Subcutaneous abdominal adipose tissue (tissue), 5 donors: Measurements from ENCODE around the gene NUDT17.
A peak's percentile ranks its signal among the peaks of the same experiment; 100 is the strongest.
"Not testable (repeated sequence)": the region's sequence is repeated elsewhere in the genome, so short reads cannot be mapped to it uniquely, and the experiment has no call there.

ENCODE experiments used
- H3K27ac ChIP-seq: one replicate; pipeline ENCODE4 v1.7.0; 2013; ENCODE audit warnings: low read depth, mild to moderate bottlenecking, inconsistent platforms, low read length, moderate library complexity
- H3K27me3 ChIP-seq, 5 donors: one replicate each; pipeline ENCODE4 v1.7.0; 2013; ENCODE audit warnings: low read length in 5 of 5, inconsistent platforms in 1 of 5; ENCODE audit not compliant: control insufficient read depth in 5 of 5, insufficient read depth in 4 of 5
- H3K36me3 ChIP-seq, 5 donors: one replicate each; pipeline ENCODE4 v1.7.0; 2013; ENCODE audit warnings: low read length in 5 of 5; ENCODE audit not compliant: control insufficient read depth in 5 of 5, insufficient read depth in 5 of 5
- H3K4me1 ChIP-seq, 5 donors: one replicate each; pipeline ENCODE4 v1.7.0; 2013; ENCODE audit warnings: low read length in 5 of 5, mild to moderate bottlenecking in 3 of 5, moderate library complexity in 1 of 5; ENCODE audit not compliant: control insufficient read depth in 5 of 5, insufficient read depth in 5 of 5
- H3K4me3 ChIP-seq, 5 donors: one replicate each; pipeline ENCODE4 v1.7.0; 2013; ENCODE audit warnings: low read length in 5 of 5, low read depth in 1 of 5
- H3K9ac ChIP-seq, 5 donors: one replicate each; pipeline ENCODE4 v1.7.0; 2013; ENCODE audit warnings: low read length in 5 of 5, mild to moderate bottlenecking in 4 of 5, moderate library complexity in 3 of 5
- H3K9me3 ChIP-seq, 5 donors: one replicate each; pipeline ENCODE4 v1.7.0; 2013; ENCODE audit warnings: low read length in 5 of 5; ENCODE audit not compliant: control insufficient read depth in 5 of 5
- donor health status: healthy.
- donor health status: healthy.
- donor health status: healthy.
- donor health status: healthy.
- donor health status: healthy.

The NUDT17 gene

DNA sequence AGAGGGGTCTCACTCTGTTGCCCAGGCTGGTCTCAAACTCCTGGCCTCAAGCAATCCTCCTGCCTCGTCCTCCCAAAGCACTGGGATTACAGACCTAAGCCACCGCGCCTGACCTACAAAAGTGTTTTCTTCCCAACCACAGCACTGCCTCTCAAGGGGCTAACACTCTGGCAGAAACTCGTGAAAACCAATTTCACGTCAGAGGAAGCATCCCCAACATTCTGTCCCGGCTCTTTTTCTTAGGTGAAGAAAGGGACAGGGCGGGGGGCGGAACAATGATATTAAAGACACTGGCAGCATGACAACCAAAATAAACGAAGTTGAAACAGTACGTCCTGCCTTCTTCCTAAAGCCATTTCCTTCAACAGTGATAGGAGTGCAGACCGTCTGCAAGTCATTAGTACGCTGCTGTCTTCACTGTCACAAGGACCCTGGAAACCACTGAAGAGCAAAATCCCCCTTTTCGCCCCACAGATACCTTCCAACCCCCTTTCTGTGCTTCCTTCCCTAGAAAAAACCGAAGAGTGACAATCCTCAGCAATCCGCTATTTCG lies 22.6 kb upstream of the NUDT17 start:
- H3K36me3 ChIP-seq, result peaks cover 3 to 17% (median 13%) of the 10 kb centered on the region in 5 donors
- not testable (repeated sequence) for H3K27me3 ChIP-seq, H3K9ac ChIP-seq, H3K9me3 ChIP-seq, H3K4me3 ChIP-seq, H3K27ac ChIP-seq
- peaks cover 0 to 17% (median 15%) of the 10 kb centered on the region in 5 donors for H3K4me1 ChIP-seq

DNA sequence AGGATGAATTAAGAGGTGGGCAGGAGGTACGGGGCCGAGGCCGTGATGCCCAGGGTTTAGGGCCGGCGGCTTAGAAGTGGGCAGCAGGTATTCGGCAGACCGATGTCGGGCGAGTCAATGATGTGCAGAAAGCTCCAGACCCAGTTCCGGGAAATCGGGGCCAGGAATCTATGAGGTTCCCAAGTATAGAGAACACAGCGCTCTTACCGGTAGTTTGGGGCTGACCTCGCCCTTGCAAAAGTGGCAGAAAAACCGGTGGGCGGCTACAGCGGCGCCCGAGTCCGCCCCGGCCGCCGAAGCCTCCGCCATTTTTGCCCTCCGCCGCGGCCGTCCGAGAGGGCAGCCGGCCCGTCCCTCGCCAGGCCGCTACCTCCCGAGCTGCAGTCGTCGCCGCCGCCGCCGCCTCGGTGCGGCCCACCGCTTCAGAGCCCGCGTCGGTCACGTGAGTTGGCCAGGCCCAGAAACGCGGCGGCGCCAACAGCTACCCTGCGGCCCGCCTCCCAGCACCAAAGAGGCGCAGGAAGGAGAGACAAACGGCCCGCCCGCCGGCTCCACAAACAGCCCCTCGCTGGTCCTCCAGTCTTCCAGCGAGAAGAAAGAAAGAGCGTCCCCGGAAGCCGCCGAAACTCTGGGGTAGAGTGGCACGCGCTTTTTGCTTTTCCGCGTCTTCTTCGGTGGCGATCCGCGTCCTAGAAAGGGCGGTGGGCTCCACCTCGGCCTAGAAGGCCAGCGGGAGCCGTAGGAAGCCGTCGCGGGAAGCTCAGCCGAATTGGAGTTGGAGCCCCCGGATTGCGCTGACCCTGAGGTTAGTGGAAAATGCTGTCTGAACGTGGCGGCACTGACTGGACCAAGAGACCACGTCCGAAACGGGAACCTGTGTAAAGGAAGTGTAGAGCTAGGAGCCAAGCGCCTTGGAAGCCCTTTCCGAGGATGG lies 21.6 kb upstream of the NUDT17 start, which contains the start of the genes POLR3C and RNF115:
Gene POLR3C, plus strand, starts transcription at position 636 of the 934 bp plus-strand sequence. CDS start 1,577 bp downstream, outside the sequence.
Gene RNF115, minus strand, starts transcription at position 531 of the 934 bp plus-strand sequence. Its CDS starts 222 bp downstream, at position 309.
- Histone ChIP-seq H3K36me3 (peaks cover 13 to 27% (median 23%) of the 10 kb centered on the region in 5 donors), H3K4me1 (peaks cover 0 to 17% (median 15%) of the 10 kb centered on the region in 5 donors)

GRCh38 chr1:145824499-145824842 lies 21.0 kb upstream of the NUDT17 start:
- peaks cover 20 to 33% (median 29%) of the 10 kb centered on the region in 5 donors for H3K36me3 ChIP-seq
- H3K4me1 ChIP-seq, result peaks cover 0 to 17% (median 15%) of the 10 kb centered on the region in 5 donors
- no peaks in the 10 kb centered on the region for H3K27me3 ChIP-seq
- peak overlapping the region; percentile 86 for H3K27ac ChIP-seq
- H3K9ac ChIP-seq, result peak overlapping the region; percentile 93 to 98 (median 95)
- H3K9me3 ChIP-seq, result no peaks in the 10 kb centered on the region
- peak overlapping the region; percentile 86 to 98 (median 97) for H3K4me3 ChIP-seq

More for the DNA sequence above, 21.6 kb upstream of the NUDT17 start, which contains the start of the genes POLR3C and RNF115:
- H3K27me3 ChIP-seq, result no peaks in the 10 kb centered on the region
- H3K27ac ChIP-seq, result peak within 1 kb of the TSS; percentile 86
- peak within 1 kb of the TSS; percentile 93 to 98 (median 95) for H3K9ac ChIP-seq
- peak within 1 kb of the TSS; percentile 86 to 98 (median 97) for H3K4me3 ChIP-seq
- H3K9me3 ChIP-seq, result no peaks in the 10 kb centered on the region

DNA sequence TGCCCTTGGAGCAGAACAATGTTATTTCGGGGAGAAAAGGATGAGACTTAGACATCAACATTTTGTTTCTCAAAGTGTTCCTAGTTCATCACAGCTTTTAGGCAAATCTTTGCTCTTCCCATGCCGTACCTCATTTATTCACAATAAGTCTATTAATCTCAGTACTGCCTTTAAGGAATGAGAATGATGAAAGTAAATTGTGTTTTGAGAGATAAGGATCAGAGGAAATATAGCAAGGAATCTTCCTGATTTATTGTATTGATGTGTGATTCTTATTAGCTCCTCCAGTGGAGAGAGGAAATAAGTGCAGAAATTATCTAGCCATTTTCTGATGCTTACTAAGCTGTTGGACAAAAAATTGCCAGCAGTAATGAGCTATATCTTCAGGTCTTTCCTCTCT lies 19.4 kb upstream of the NUDT17 start:
- no peak overlapping the region for H3K27ac ChIP-seq
- no peaks in the 10 kb centered on the region for H3K27me3 ChIP-seq
- H3K4me1 ChIP-seq, result peaks cover 0 to 17% (median 15%) of the 10 kb centered on the region in 5 donors
- H3K9ac ChIP-seq, result no peak overlapping the region
- H3K4me3 ChIP-seq, result no peak overlapping the region
- peaks cover 25 to 49% (median 43%) of the 10 kb centered on the region in 5 donors for H3K36me3 ChIP-seq
- no peaks in the 10 kb centered on the region for H3K9me3 ChIP-seq

GRCh38 chr1:145827966-145828365 lies 17.5 kb upstream of the NUDT17 start:
- H3K27me3 ChIP-seq, result no peaks in the 10 kb centered on the region
- H3K4me1 ChIP-seq, result peaks cover 0 to 17% (median 15%) of the 10 kb centered on the region in 5 donors
- H3K9me3 ChIP-seq, result no peaks in the 10 kb centered on the region
- no peak overlapping the region for H3K4me3 ChIP-seq
- H3K36me3 ChIP-seq, result peaks cover 31 to 68% (median 57%) of the 10 kb centered on the region in 5 donors
- no peak overlapping the region for H3K9ac ChIP-seq
- no peak overlapping the region for H3K27ac ChIP-seq

DNA sequence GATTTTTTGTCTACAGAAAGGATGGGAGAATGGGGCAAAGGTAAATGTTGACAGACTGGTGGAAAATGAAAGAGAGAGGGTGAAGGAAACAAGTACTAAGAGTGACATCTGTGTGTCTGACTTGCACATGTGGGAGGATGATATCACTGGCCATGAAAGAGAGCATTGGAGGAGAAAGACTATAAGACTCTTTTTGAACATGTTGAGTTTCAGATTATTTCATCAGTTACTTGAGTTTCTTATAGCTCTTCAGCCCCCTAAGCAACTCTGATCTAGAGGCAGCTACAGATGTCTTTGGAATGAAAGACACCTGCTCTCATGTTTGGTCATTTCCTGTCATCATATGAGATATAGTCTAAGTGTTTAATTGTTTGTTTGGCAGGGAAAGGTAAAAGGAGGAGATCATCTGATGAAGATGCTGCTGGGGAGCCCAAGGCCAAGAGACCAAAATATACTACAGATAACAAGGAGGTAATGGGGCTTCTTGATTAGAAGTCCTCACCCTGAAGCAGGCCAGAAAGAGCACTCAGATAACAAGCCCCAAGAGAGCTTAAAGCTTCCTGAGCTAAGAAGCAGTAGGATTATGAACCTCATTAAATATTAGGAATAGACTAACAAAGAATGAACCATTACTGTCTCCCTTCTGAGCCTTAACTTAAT lies 16.9 kb upstream of the NUDT17 start:
- Histone ChIP-seq H3K27ac (no peak overlapping the region), H3K4me3 (no peak overlapping the region), H3K36me3 (peaks cover 34 to 73% (median 62%) of the 10 kb centered on the region in 5 donors), H3K9me3 (no peaks in the 10 kb centered on the region), H3K27me3 (no peaks in the 10 kb centered on the region), H3K9ac (no peak overlapping the region), H3K4me1 (peaks cover 0 to 17% (median 15%) of the 10 kb centered on the region in 5 donors)

DNA sequence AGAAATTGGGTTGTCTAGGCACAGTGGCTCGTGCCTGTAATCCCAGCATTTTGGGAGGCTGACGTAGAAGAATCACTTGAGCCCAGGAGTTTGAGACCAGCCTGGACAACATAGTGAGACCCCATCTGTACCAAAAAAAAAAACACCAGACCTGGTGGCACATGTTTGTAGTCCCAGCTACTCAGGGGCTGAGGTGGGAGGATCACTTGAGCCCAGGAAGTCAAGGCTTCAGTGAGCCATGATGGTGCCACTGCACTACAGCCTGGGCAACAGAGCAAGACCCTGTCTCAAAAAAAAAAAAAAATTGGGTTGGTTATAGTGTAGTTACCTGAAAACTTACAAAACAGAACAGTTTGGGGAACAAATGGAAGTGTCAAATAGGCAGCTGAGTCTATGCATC lies 14.6 kb upstream of the NUDT17 start:
- not testable (repeated sequence) for H3K27ac ChIP-seq, H3K27me3 ChIP-seq, H3K4me3 ChIP-seq, H3K4me1 ChIP-seq, H3K9ac ChIP-seq, H3K9me3 ChIP-seq
- peaks cover 44 to 94% (median 83%) of the 10 kb centered on the region in 5 donors for H3K36me3 ChIP-seq

- Histone ChIP-seq H3K9me3 (no peaks in the 10 kb centered on the region), H3K27me3 (no peaks in the 10 kb centered on the region), H3K36me3 (peaks cover 49 to 100% (median 89%) of the 10 kb centered on the region in 5 donors), H3K9ac (no peak overlapping the region), H3K4me1 (no peaks in the 10 kb centered on the region), H3K27ac (no peak overlapping the region), H3K4me3 (no peak overlapping the region)
Measured at GRCh38 chr1:145837656-145838055, 7.8 kb upstream of the NUDT17 start.

GRCh38 chr1:145843031-145843430 lies 2.4 kb upstream of the NUDT17 start:
- Histone ChIP-seq H3K36me3 (peaks cover 26 to 62% (median 55%) of the 10 kb centered on the region in 5 donors), H3K9ac (no peak overlapping the region), H3K27me3 (no peaks in the 10 kb centered on the region), H3K4me3 (no peak overlapping the region), H3K4me1 (peaks cover 0 to 18% (median 15%) of the 10 kb centered on the region in 5 donors), H3K9me3 (no peaks in the 10 kb centered on the region), H3K27ac (no peak overlapping the region)
